Astrocyte (in vitro differentiated cells and primary cell): ENCODE results near the gene FOXB1. TPM values are rescaled to one million over a fixed set of nuclear protein-coding genes. Genes with fewer than 3 reads are reported as not detected.

Experiments used
- DNase-seq: peaks from one replicate; pipeline ENCODE4 v3.0.0-alpha.2; 2010; ENCODE audit warnings: low read depth
- FAIRE-seq: peaks from 2 replicates; lab custom pipeline; 2011; peaks lifted over from hg19 to GRCh38; lab: Jason Lieb, UNC
- H2AFZ ChIP-seq: 2 replicates; pipeline ENCODE4 v1.6.0; 2012; ENCODE audit warnings: low read depth, low read length, inconsistent platforms
- H3K27ac ChIP-seq: 2 replicates; pipeline ENCODE4 v1.5.1; 2011; ENCODE audit warnings: low read depth, low read length, inconsistent platforms
- H3K27me3 ChIP-seq: 2 replicates; pipeline ENCODE4 v1.6.0; 2011; ENCODE audit warnings: low read length, inconsistent platforms; ENCODE audit not compliant: insufficient read depth
- H3K36me3 ChIP-seq: 2 replicates; pipeline ENCODE4 v1.5.1; 2011; ENCODE audit warnings: low read length, inconsistent platforms; ENCODE audit not compliant: insufficient read depth
- H3K4me1 ChIP-seq: 2 replicates; pipeline ENCODE4 v1.5.1; 2011; ENCODE audit warnings: low read length, inconsistent platforms; ENCODE audit not compliant: insufficient read depth
- H3K4me2 ChIP-seq: 2 replicates; pipeline ENCODE4 v1.6.0; 2012; ENCODE audit warnings: low read length, inconsistent platforms
- H3K4me3 ChIP-seq: 2 replicates; pipeline ENCODE4 v1.5.1; 2011; ENCODE audit warnings: low read depth, mild to moderate bottlenecking, low read length, inconsistent platforms; ENCODE audit not compliant: insufficient read depth
- H3K79me2 ChIP-seq: 2 replicates; pipeline ENCODE4 v1.6.0; 2012; ENCODE audit warnings: mild to moderate bottlenecking, low read length, inconsistent platforms; ENCODE audit not compliant: insufficient read depth
- H3K9ac ChIP-seq: 2 replicates; pipeline ENCODE4 v1.6.0; 2012; ENCODE audit warnings: mild to moderate bottlenecking, low read length, inconsistent platforms
- H3K9me3 ChIP-seq: 2 replicates; pipeline ENCODE4 v1.5.1; 2012; ENCODE audit warnings: low read depth, mild to moderate bottlenecking, low read length, inconsistent platforms; ENCODE audit not compliant: insufficient read depth
- H4K20me1 ChIP-seq: 2 replicates; pipeline ENCODE4 v1.6.0; 2012; ENCODE audit warnings: low read length, inconsistent platforms; ENCODE audit not compliant: insufficient read depth
- H3K27ac Mint-ChIP-seq: one replicate; pipeline ENCODE4 v1.8.0; 2021; ENCODE audit warnings: mild to moderate bottlenecking, mixed read lengths; ENCODE audit not compliant: unreplicated experiment
- H3K27me3 Mint-ChIP-seq: one replicate; pipeline ENCODE4 v1.8.0; 2021; ENCODE audit warnings: low read depth, mixed read lengths; ENCODE audit not compliant: unreplicated experiment
- H3K36me3 Mint-ChIP-seq: one replicate; pipeline ENCODE4 v1.8.0; 2021; ENCODE audit warnings: low read depth, mixed read lengths; ENCODE audit not compliant: unreplicated experiment
- H3K4me1 Mint-ChIP-seq: one replicate; pipeline ENCODE4 v1.8.0; 2021; ENCODE audit warnings: low read depth, mixed read lengths; ENCODE audit not compliant: unreplicated experiment
- H3K4me3 Mint-ChIP-seq: one replicate; pipeline ENCODE4 v1.8.0; 2021; ENCODE audit warnings: mild to moderate bottlenecking, moderate library complexity, mixed read lengths; ENCODE audit not compliant: unreplicated experiment
- H3K9me3 Mint-ChIP-seq: one replicate; pipeline ENCODE4 v1.8.0; 2021; ENCODE audit warnings: mild to moderate bottlenecking, mixed read lengths; ENCODE audit not compliant: unreplicated experiment
- EZH2 ChIP-seq: IDR thresholded peaks from 2 replicates; pipeline ENCODE4 v1.6.1; 2012; ENCODE audit warnings: mild to moderate bottlenecking, low read length, inconsistent platforms; ENCODE audit not compliant: insufficient read depth
- total RNA-seq: library from RNA; stranded (reverse); gene quantifications from 2 replicates; pipeline ENCODE4 v1.2.1, GENCODE V29; 2021
- TF ChIP-seq, protein P1 (sequence below): IDR thresholded peaks from 2 replicates; pipeline ENCODE4 v1.5.1; 2011; ENCODE audit warnings: low read depth, mild to moderate bottlenecking, inconsistent platforms, low read length, moderate library complexity; ENCODE audit not compliant: insufficient read depth

The FOXB1 gene
- total RNA-seq, 1 donor from 2014 or later = 1.3 TPM

DNA sequence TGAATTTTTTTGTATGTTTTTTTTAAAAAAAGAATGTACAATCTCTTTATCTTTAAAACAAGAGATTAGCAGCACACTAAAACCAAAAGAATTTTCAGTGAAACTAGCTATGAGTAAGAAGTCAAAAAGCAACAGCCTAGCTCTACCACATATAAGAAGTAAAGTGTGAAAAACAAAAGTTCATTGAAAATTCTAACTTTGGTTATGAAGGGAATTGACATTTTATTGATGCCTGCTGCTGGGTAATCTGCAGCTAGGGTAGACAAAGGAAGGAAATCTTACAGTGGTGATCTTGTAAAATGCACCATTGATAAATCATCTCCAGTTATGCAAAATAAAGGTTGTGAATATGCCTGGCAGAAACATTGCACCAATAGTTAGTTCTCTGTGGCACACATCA lies 37.8 kb upstream of the FOXB1 start:
- no peak overlapping the region for H2AFZ ChIP-seq
- no peak overlapping the region for H3K27ac ChIP-seq
- peaks cover 15% of the 10 kb centered on the region for H3K9me3 Mint-ChIP-seq
- DNase-seq (no peak), FAIRE-seq (no peak)
- no peak overlapping the region for H3K4me3 Mint-ChIP-seq
- no peak overlapping the region for H3K27ac Mint-ChIP-seq
- no peaks in the 10 kb centered on the region for H3K27me3 Mint-ChIP-seq
- H3K4me3 ChIP-seq = no peak overlapping the region
- no peaks in the 10 kb centered on the region for H4K20me1 ChIP-seq
- H3K9ac ChIP-seq = no peak overlapping the region
- H3K27me3 ChIP-seq = no peaks in the 10 kb centered on the region
- no peaks in the 10 kb centered on the region for H3K36me3 ChIP-seq
- TF ChIP-seq EZH2 = no peak
- TF ChIP-seq, protein P1, sequence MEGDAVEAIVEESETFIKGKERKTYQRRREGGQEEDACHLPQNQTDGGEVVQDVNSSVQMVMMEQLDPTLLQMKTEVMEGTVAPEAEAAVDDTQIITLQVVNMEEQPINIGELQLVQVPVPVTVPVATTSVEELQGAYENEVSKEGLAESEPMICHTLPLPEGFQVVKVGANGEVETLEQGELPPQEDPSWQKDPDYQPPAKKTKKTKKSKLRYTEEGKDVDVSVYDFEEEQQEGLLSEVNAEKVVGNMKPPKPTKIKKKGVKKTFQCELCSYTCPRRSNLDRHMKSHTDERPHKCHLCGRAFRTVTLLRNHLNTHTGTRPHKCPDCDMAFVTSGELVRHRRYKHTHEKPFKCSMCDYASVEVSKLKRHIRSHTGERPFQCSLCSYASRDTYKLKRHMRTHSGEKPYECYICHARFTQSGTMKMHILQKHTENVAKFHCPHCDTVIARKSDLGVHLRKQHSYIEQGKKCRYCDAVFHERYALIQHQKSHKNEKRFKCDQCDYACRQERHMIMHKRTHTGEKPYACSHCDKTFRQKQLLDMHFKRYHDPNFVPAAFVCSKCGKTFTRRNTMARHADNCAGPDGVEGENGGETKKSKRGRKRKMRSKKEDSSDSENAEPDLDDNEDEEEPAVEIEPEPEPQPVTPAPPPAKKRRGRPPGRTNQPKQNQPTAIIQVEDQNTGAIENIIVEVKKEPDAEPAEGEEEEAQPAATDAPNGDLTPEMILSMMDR = no peak
- H3K36me3 Mint-ChIP-seq = no peaks in the 10 kb centered on the region
- H3K4me2 ChIP-seq = no peak overlapping the region
- H3K4me1 ChIP-seq = no peaks in the 10 kb centered on the region
- H3K4me1 Mint-ChIP-seq = peaks cover 3% of the 10 kb centered on the region
- H3K9me3 ChIP-seq = peaks cover 2% of the 10 kb centered on the region
- no peaks in the 10 kb centered on the region for H3K79me2 ChIP-seq

DNA sequence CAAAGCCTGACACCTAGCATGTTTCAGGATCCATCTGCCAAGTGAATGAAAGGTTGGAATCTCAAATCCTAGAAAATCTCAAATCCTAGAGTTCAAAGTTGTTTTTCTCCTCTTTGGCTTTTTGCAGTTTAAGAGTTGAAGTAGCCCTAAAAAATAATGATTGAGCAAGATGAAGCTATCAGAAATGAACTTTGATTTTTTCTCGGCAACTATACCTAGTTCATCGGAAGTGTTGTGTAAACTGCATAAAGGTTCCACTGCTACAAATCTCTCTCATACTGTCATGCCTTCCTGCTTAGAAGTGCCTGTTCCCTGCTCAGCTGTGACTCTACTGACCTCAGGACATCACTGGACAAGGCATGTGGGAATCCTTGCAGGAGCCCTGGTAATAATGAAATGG lies 35.8 kb upstream of the FOXB1 start:
- H3K27me3 Mint-ChIP-seq = no peaks in the 10 kb centered on the region
- H3K27me3 ChIP-seq = no peaks in the 10 kb centered on the region
- H3K36me3 ChIP-seq = no peaks in the 10 kb centered on the region
- no peaks in the 10 kb centered on the region for H3K9me3 ChIP-seq
- H3K4me3 Mint-ChIP-seq = no peak overlapping the region
- H4K20me1 ChIP-seq = no peaks in the 10 kb centered on the region
- H3K4me3 ChIP-seq = no peak overlapping the region
- TF ChIP-seq, protein P1 = no peak
- no peak for TF ChIP-seq EZH2
- H3K4me1 ChIP-seq = no peaks in the 10 kb centered on the region
- peaks cover 5% of the 10 kb centered on the region for H3K9me3 Mint-ChIP-seq
- peaks cover 3% of the 10 kb centered on the region for H3K4me1 Mint-ChIP-seq
- H3K9ac ChIP-seq = no peak overlapping the region
- DNase-seq = no peak
- no peak overlapping the region for H3K27ac ChIP-seq
- no peak for FAIRE-seq
- H3K27ac Mint-ChIP-seq = no peak overlapping the region
- H3K4me2 ChIP-seq = no peak overlapping the region
- no peak overlapping the region for H2AFZ ChIP-seq
- H3K79me2 ChIP-seq = no peaks in the 10 kb centered on the region
- H3K36me3 Mint-ChIP-seq = no peaks in the 10 kb centered on the region

DNA sequence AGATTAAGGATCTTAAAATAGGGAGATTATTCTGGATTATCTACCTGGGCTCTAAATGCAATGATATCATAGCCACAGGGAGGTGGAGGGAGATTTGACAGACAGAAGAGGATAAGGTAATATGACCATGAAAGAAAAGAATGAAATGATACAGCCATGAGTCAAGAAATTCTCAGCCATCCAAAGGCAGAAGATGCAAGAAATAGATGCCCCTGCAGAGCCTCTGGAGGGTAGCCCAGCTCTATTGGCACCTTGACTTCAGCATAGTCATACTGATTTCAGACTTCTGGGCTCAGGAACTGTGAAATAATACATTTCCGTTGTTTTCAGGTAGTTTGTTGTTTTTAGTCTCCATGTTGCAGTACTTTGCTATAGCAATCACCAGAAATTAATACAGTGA lies 31.9 kb upstream of the FOXB1 start:
- H3K27me3 ChIP-seq = no peaks in the 10 kb centered on the region
- H3K4me2 ChIP-seq = no peak overlapping the region
- Mint-ChIP-seq H3K27me3 (no peaks in the 10 kb centered on the region), H3K4me1 (no peaks in the 10 kb centered on the region), H3K4me3 (no peak overlapping the region), H3K27ac (no peak overlapping the region), H3K9me3 (peaks cover 2% of the 10 kb centered on the region), H3K36me3 (no peaks in the 10 kb centered on the region)
- H3K4me3 ChIP-seq = no peak overlapping the region
- H2AFZ ChIP-seq = no peak overlapping the region
- no peaks in the 10 kb centered on the region for H3K36me3 ChIP-seq
- H3K4me1 ChIP-seq = no peaks in the 10 kb centered on the region
- TF ChIP-seq EZH2 = no peak
- TF ChIP-seq, protein P1 = no peak
- no peaks in the 10 kb centered on the region for H3K9me3 ChIP-seq
- no peaks in the 10 kb centered on the region for H3K79me2 ChIP-seq
- no peak for FAIRE-seq
- H3K27ac ChIP-seq = no peak overlapping the region
- H4K20me1 ChIP-seq = no peaks in the 10 kb centered on the region
- no peak for DNase-seq
- no peak overlapping the region for H3K9ac ChIP-seq
